Right forelimb (tissue), 1 donor: ENCODE data around the gene IL1B.

Source experiments
- DNase-seq: peaks from one replicate; pipeline ENCODE4 v3.0.0-alpha.2; 2018

The IL1B gene

DNA sequence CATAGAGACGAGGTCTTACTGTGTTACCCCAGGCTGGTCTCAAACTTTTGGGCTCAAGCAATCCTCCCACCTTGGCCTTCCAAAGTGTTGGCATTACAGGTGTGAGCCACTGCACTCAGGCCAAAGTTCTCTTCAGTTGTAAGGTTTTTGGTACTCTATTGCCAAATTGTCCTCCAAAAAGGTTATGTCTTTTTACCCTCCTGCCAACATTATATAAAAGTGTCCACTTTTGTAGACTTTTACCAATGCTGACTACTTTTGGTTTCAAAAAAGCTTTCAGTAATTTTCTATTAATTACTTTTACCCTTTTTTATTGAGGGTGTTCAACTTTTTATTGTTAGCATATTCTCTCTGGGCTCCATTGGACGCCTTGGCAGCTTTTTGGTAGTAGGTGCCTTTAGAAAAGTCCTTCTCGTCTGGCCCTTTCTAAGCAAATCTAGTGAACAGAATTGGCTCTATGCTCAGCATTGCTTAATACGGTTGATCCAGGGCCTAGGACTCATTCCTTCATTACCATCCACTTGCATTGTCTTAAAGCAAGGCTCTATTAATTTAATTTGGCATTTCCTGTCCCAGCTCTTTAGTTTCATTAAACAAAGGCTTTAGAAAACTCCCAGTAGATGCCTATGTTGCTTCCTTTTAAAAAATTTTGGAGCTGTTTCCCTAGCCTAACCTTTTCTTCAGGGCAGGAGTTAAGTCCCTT lies 35.5 kb downstream of the IL1B start:
- DNase-seq: no peak

DNA sequence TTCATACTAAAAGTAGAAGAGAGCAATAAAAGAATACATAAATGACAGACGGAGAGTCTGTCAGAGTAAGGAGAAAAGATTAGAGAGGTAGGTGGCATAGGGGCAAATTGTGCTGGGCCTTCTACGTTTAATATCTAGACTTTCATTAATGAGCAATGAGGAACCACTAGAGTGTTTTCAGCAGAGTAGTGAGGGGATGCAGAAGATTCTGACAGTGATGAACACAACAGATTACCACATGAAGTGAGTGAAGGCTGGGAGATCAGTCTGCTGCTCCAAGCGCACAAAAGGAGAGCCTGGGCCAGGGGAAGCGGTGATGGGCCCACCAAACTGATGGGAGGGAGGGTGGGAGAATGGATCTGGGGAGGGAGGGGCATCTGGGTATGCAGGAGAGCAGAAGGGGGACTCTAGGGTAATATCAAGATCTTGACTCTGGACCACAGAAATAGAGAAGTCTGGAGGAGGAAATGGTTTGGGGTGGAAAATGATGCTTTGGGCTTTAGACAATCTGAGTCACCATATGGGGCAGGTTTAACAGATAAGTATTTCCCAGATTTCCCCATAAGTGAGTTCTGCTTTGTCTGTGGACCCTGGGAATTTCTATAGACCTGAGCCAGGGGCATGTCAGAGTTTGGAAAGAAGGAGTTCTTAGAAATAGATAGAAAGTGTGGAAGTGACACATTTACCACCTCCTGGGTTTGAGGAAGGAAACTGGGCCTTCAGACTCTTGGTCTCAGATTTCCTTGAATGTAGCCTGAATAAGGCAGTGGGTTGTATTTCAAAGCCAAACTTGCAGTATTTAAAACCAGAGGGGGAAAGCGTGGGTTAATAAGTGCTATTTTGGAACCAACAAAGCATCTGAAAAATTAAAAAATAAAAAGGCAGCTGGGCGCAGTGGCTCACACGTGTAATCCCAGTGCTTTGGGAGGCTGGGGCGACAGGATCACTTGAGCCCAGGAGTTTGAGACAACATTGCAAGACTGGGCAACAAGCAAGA lies 37.3 kb downstream of the IL1B start:
- DNase-seq: no peak

DNA sequence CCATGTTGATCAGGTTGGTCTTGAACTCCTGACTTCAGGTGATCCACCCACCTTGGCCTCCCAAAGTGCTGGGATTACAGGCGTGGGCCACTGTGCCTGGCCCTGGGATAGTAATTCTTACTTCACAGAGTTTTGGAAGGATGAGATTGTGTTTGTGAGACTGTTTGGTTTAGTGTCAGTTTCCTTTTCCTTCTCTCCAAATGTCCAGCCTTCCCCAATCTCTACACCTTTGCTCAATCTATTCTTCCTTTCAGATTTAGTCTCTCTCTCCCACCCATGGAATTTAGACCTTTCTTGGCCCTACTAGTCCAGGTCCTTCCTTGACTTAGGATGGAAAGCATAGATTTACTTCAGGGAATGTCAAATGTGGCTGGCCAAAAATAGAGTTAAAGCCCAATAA lies 40.1 kb downstream of the IL1B start:
- DNase-seq: no peak

DNA sequence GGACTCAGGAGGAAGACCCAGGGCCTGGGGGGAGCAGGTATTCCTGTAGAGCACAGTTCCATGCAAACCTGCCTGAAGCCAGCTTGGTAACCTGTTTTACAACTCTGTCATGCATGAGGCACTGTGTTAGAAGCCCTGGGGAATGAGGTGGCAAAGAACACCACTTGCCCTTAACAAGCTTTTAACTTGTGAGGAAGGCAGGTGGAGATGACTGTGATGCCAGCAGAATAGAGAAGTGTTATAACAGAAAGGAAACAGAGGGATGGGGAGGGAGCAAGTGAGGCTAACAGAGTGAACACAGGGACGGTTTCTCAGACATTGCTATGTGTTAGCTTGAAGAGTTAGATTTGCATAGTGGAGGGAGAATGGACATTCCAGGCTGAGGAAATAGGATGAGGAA lies 40.8 kb downstream of the IL1B start:
- DNase-seq: no peak

DNA sequence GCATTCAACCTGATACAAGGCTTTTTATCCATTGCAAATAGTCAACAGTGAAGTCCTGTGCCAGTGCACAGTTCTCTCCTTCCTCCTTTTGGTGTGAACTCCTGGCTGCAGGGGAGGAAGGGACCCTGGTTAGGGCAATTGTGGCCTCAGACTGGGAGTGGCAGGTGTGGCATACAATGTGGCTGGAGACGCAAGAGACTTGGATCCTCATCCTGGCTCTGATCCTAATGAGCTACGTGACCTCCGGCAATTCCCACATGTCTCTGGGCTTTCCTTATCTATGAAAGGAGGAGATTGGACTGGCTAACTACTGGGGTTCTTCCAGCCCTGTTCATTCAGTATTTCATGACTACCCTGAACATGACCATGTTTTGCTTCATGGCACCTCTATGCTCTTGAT lies 41.7 kb downstream of the IL1B start:
- no peak for DNase-seq

DNA sequence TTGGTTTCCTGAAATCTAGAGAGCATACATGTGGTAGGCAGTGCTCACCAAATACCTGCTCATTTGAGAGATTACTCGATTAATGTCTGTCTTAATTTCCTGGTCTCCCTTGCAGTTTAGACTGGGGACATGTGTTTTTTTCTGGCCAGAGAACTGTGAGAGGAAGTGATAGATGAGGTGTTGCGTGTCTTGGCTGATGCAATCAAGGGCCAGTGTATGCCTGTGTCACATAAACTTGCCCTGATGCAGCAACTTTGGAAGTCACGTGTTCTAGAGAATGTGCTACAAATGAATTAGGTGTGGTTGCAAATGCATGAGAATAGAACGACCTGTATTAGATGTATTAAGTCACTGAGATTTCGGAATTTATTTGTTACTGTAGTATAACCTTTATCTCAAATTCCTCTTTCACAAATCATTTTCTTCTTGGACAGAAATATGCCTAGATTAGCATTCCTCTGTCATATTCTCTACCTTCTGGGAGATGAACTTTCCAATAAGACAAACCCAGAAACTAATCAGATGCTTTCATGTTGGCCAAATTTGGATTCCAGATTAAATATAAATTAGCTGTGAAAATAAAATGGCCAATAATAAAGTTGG lies 42.3 kb downstream of the IL1B start:
- no peak for DNase-seq

DNA sequence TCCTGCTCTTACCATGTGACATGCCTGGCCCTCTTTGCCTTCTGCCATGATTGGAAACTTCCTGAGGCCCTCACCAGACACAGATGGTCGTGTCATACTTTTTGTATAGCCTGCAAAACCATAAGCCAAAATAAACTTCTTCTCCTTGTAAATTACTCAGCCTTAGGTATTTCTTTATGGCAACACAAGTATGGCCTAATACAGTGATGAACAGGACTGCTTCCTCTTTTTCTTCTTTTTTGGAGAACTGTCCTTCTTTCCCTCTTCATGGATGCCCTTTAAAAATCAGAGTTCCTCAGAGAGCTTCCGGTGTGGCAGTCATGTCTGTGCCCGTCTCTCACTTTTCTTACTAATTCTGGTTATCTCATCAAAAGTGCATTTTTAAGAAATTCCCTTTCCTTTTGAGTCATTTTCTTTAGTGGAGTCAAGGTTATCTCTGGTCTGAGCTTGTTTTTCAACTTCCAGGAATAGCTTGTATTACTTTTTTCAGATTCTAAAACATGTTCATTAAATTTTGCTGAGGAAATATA lies 43.1 kb downstream of the IL1B start:
- DNase-seq: no peak

DNA sequence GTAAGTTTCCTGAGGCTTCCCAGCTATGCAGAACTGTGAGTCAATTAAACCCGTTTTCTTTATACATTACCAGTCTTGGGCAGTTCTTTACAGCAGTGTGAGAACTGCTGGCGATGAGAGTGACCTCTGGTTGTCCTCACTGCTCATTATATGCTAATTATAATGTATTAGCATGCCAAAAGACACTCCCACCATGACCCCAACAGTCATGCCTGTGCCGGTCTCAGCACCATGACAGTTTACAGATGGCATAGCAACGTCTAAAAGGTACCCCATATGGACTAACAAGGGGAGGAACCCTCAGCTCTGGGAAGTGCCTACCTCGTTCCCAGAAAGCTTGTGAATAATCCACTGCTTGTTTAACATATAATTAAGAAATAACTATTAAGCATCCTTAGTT lies 44.2 kb downstream of the IL1B start:
- no peak for DNase-seq

DNA sequence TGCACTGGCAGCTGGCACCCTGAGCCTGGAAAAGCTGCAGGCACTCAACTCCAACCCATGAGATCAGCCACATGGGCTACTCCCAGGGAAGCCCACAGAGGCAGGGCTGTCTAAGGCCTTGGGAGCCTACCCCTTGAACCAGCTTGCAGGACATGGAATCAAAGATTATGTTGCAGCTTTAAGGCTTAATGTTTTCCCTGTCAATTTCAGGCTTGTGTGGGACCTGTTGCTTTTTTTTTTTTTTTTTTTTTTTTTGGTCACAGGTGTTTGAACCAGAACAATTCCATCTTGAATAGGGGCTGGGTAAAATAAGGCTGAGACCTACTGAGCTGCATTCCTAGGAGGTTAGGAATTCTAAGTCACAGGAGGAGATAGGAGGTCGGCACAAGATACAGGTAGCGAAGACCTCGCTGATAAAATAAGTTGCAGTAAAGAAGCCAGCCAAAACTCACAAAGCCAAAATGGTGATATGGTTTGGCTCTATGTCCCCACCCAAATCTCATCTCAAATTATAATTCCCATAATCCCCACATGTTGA lies 44.8 kb downstream of the IL1B start:
- DNase-seq: no peak

DNA sequence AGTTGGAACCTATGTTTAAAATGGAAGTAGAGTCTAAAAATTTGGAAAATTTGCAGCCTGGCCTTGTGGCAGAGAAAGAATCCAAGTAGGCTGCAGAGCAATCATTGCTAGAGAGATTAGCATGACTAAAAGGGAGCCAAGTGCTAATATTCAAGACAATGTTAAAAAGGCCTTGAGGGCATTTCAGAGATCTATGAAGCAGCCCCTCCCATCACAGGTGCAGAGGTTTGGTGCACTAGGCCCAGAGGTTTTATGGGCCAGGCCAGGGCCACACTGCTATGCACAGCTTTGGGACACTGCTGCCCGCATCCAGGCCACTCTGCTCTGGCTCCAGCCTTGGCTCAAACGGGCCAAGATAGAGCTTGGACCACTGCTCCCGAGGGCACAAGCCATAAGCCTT lies 45.6 kb downstream of the IL1B start:
- DNase-seq: no peak

DNA sequence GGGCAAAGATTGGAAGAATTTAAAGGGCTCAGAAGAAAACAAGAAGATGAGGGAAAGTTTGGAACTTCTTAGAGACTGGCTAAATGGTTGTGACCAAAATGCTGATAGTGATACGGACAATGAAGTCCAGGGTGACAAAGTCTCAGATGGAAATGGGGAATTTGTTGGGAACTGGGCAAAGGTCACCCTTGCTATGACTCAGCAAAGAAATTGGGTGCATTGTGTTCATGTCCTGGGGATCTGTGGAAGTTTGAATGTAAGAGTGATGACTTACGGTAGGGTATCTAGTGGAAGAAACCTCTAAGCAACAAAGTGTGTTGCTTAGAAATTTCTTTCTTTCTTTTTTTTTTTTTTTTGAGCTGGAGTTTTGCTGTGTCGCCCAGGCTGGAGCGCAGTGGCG lies 46.3 kb downstream of the IL1B start:
- no peak for DNase-seq

DNA sequence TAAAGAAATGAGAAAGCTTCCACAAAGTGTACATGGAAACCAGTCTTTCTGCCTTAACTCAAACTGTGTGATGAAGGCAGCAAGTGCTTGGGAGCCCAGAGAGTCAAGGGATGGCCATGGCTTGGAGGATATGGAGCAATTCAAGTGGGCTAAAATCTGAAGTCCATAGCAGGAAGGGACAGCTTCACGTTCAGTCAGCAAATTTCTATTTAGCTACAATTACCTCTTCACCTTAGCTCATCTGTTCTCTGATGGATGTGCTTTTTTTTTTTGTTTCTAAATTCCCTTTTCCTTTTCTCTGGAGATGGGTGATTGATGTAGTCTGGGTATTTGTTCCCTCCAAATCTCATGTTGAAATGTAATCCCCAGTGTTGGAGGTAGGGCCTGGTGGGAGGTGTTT lies 47.4 kb downstream of the IL1B start:
- DNase-seq: no peak

DNA sequence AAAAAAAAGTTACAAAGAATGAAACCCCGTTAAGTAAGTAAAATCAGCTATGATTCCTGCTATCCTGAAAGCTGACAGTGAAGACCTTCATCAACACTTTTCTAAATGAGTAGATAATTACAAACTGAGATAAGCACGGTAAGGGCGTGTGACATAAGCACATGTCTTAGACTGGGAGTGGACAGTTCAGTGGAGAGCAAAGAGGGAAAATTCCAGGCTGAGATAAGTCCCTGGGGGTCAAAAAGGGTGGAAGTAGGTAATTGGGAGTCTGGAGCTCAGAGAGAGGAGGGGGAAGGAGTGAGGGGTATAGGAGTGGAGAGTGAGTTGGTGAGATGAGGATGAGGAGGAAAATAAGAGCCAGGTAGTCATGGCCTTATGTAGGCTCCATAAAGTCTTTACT lies 47.9 kb downstream of the IL1B start:
- no peak for DNase-seq

DNA sequence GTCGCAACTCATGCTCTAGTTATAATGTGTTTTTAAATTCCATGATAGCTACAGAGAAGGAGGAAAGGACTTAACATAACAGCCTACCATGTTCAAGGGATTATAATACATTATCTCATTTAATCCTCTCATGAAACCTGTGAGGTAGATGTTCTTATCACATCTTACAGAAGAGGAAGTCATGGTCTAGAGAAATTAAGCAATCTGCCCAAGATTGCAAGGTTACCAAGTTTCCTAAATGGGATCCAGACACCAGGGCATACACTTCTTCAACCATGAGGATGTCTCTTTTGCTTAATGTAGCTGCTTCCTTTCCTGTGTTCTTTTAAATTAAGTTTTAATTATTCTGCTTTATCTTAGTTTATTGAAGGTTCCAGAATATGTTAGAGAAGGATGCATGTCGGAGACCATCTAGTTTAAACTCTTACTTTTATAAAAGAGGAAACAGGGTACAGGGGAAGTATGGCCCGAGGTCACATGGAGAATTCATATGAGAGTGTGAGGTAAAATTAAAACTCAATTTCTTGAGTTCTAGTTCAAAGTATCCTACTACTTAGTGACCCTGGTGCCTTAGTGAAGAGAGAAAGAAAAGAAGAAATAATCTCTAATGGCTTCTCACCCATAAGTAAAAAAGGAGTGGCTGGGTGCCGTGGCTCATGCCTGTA lies 48.7 kb downstream of the IL1B start:
- no peak for DNase-seq

DNA sequence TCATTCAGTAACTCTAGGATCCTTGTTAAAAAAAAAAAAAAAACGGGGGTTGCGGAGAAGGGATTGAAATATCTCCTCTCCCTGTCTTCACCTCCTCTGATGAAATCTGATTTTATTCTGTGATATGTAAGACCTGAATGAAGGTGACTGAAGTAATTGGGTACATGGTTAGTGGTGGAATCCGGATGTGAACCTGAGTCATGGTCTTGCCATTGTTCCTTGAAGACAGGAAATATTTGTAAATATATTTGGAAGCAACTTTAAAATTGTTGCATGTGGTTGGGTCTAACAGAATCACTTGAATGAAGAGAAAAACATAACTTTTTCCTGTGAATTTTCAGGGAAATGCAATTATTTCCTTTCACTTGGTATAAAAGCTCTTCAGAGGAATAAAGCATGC lies 49.3 kb downstream of the IL1B start:
- no peak for DNase-seq

DNA sequence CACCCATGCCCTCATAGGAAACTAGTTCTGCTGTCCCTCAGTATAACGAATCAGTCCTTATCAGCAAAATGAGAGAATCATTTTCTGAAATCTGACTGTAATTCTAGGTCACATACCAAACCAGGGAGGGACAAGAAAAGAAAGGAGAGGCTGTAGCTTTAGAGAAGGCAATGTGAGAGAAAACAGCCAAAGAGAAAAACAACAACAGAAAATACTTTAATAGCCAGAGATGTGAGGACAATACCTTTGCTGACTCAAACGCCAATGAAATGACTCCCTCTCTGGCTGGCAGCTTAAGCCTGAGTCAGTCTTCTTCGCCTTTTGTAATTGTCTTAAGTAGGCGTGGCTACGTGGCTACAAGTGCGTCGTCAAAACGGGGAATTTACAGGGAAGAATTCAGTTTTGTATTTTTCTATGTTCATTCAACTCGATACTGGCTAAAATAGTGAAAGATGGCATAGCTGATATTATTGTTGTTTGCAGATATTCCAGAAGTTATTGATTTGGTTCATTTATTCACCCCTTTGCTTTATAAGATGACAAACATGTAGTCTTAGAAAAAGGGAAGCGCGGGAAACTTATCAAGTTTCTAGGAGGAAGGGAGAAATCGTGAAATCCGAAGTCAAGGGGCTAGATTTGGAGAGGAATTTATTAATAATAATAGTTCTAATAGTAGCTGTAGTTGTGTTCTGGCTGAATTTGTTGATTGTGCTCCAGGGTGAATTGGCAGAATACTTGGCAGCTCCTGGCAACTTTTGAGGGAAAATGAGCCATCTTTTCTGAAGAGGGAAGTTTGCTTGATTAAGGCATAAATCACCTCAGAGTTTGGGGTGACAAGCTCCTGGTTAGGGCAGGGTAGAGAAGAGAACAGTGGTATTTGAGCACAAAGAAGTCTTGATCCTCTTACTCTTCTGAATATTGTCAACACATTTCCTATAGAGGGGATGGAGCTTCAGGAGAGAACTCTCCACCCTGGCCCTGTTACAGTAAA lies 52.1 kb downstream of the IL1B start, which contains the start of gene IL1A:
TSS of gene IL1A (minus strand) at position 295 of the 991 bp plus-strand sequence. CDS start 723 bp downstream, outside the sequence.
- DNase-seq: no peak

DNA sequence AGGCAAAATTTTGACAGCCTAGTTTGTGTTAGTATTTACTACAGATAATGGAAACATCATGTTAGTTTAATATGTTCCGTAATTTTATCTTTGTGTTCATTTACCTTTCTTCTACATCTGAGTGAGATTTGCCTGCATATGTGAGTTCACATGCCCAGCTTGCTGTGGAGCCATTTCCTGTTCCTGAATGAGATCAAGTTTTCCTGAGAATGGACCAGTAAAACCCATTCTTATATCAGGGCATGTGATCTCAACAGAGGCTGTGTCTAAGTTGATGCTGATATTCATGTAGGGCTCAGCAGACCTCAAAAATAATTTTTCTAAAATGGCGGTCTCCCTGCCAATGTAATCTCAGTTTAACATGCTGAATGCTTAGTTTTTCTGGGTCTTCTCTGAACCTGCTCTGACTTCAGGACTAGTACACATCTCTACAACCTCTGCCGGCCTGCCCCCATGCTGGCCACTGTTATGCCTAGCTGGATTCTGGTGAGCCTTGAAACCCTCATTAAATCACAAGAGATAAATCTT lies 53.3 kb downstream of the IL1B start:
- no peak for DNase-seq

DNA sequence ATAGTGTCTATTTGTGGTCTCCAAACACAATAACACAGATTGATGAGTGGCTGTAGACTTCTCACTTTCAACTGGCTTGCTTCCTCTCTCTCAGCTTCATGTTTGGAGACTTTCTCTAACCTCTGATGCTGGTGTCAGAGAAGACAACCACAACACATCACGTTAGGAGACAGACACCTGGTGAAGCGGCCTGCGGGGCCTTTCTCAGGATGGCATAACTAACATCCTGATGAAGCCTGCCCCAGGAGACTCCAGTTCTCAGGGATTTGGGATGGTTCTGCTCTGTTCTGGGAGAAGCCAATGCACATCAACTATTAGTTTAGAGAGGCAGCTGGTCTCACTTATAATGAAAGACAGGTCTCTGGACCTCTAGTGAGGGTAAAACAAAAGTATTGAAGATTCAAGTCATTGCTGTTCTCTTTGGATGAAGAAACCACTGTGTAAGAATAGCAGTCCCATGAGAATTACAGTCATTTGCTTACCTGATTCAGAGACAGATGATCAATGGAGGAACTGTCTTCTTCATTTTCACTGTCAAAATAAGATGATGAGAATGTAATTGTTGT lies 54.3 kb downstream of the IL1B start:
- no peak for DNase-seq
